Measurements from ENCODE around the gene GDF3. TPM values are rescaled to one million over a fixed set of nuclear protein-coding genes. Genes with fewer than 3 reads are reported as not detected.
"Not testable (repeated sequence)": the region's sequence is repeated elsewhere in the genome, so short reads cannot be mapped to it uniquely, and the experiment has no call there.

Gene GDF3
- polyA plus RNA-seq, 3 donors, result not detected

DNA sequence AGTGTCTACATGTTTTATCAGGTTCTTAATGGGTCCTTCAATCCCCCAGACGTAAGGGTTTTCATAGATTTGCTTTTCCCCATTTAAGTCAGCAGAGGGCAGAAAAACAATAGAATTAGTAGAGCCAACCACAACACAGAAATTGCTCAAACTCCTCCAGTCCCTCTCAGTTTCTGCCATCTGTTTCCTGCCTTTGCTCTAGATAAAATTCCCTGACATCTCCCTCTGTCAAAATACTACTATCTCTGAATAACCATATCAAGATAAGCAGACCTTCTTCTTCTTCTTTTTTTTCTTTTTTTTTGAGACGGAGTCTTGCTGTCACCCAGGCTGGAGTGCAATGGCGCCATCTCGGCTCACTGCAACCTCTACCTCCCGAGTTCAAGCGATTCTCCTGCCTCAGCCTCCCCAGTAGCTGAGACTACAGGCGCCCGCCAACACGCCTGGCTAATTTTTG lies 18.1 kb downstream of the GDF3 start:
- not testable (repeated sequence) for H3K36me3 Mint-ChIP-seq; H3K9me3 Mint-ChIP-seq; H3K36me3 ChIP-seq (replicated peaks in 1 of 2; ENCODE audit: control insufficient read depth in 1 of 2, insufficient read depth in 2 of 2, low read length in 2 of 2); H3K79me2 ChIP-seq (ENCODE audit: insufficient read depth, low read length); H3K9me3 ChIP-seq (replicated peaks in 1 of 2; ENCODE audit: control insufficient read depth in 1 of 2, insufficient read depth in 1 of 2, low read length in 2 of 2); H4K20me1 ChIP-seq (ENCODE audit: insufficient read depth, low read length); H3K27me3 Mint-ChIP-seq (ENCODE audit: low read depth in 3 of 3); H3K27ac ChIP-seq (ENCODE audit: low read depth in 1 of 2, low read length in 2 of 2); H3K27me3 ChIP-seq (ENCODE audit: control insufficient read depth in 2 of 2, insufficient read depth in 2 of 2, low read length in 2 of 2)
- Mint-ChIP-seq H3K4me1 (peaks cover 33% of the 10 kb centered on the region), H3K4me3 (peak overlapping the region; percentile 67 to 88), H3K27ac (peak overlapping the region in 3 of 7 donors; percentile 17 to 81 (median 49))
- H3K4me1 ChIP-seq (ENCODE audit: control insufficient read depth in 1 of 2, insufficient read depth in 2 of 2, low read length in 2 of 2), result peaks cover 15 to 31% of the 10 kb centered on the region in 2 donors
- peak overlapping the region; percentile 60 for H3K4me2 ChIP-seq (replicated peaks; ENCODE audit: extremely low read depth, low read length, poor library complexity, severe bottlenecking)
- TF ChIP-seq, protein P1, sequence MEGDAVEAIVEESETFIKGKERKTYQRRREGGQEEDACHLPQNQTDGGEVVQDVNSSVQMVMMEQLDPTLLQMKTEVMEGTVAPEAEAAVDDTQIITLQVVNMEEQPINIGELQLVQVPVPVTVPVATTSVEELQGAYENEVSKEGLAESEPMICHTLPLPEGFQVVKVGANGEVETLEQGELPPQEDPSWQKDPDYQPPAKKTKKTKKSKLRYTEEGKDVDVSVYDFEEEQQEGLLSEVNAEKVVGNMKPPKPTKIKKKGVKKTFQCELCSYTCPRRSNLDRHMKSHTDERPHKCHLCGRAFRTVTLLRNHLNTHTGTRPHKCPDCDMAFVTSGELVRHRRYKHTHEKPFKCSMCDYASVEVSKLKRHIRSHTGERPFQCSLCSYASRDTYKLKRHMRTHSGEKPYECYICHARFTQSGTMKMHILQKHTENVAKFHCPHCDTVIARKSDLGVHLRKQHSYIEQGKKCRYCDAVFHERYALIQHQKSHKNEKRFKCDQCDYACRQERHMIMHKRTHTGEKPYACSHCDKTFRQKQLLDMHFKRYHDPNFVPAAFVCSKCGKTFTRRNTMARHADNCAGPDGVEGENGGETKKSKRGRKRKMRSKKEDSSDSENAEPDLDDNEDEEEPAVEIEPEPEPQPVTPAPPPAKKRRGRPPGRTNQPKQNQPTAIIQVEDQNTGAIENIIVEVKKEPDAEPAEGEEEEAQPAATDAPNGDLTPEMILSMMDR (IDR thresholded peaks at IDR 0.05), result peak; percentile 44
- peak overlapping the region; percentile 66 for H2AFZ ChIP-seq (ENCODE audit: insufficient read depth, low read depth, low read length, poor library complexity, severe bottlenecking)
- intact Hi-C loops (cut with micrococcal nuclease), result loop anchor here in 1 of 2 donors (10.0 kb wide), 1 partner anchor 127 kb away; no protein-coding TSS in a partner anchor
- peak overlapping the region in 1 of 3 experiments; percentile 54 for H3K4me3 ChIP-seq (replicated peaks in 1 of 3; ENCODE audit: low read depth in 2 of 3, low read length in 3 of 3)
- peak overlapping the region; percentile 23 for H3K9ac ChIP-seq (ENCODE audit: insufficient read depth, low read length, poor library complexity, severe bottlenecking)
- DNase-seq, result peak in 2 of 3 donors; percentile 9 to 37
- no CpG with 5 or more reads among the region's 9 CpGs for WGBS (ENCODE audit: insufficient coverage)

DNA sequence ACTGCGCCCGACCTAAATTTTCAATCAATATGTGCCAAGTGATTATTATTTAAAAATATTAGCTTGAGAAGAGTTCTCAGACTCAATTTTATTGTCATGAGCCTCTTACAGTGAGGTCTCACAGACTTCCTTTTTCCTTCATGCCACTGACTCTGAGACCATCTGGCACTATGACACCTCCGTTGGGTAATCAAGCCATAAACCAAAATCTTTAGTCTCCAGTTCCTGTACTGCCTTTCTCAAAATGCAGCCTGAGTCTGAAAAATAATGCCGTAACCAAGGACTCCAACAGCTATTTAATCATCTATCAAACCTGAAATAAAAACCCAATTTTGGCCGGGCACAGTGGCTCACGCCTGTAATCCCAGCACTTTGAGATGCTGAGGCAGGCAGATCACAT lies 20.1 kb downstream of the GDF3 start:
- Histone ChIP-seq H3K27ac (ENCODE audit: low read depth in 1 of 2, low read length in 2 of 2) (peak overlapping the region in 1 of 2 donors; percentile 37), H3K4me1 (ENCODE audit: control insufficient read depth in 1 of 2, insufficient read depth in 2 of 2, low read length in 2 of 2) (peaks cover 15 to 31% of the 10 kb centered on the region in 2 donors)
- intact Hi-C loops (cut with micrococcal nuclease), result loop anchor here in 1 of 2 donors (10.0 kb wide), 1 partner anchor 129 kb away; no protein-coding TSS in a partner anchor
- H3K9me3 ChIP-seq (replicated peaks in 1 of 2; ENCODE audit: control insufficient read depth in 1 of 2, insufficient read depth in 1 of 2, low read length in 2 of 2); H4K20me1 ChIP-seq (ENCODE audit: insufficient read depth, low read length); H3K36me3 Mint-ChIP-seq; H2AFZ ChIP-seq (ENCODE audit: insufficient read depth, low read depth, low read length, poor library complexity, severe bottlenecking); H3K4me2 ChIP-seq (replicated peaks; ENCODE audit: extremely low read depth, low read length, poor library complexity, severe bottlenecking); H3K79me2 ChIP-seq (ENCODE audit: insufficient read depth, low read length); H3K36me3 ChIP-seq (replicated peaks in 1 of 2; ENCODE audit: control insufficient read depth in 1 of 2, insufficient read depth in 2 of 2, low read length in 2 of 2); H3K27me3 ChIP-seq (ENCODE audit: control insufficient read depth in 2 of 2, insufficient read depth in 2 of 2, low read length in 2 of 2); H3K9ac ChIP-seq (ENCODE audit: insufficient read depth, low read length, poor library complexity, severe bottlenecking); H3K4me3 ChIP-seq (replicated peaks in 1 of 3; ENCODE audit: low read depth in 2 of 3, low read length in 3 of 3); H3K27me3 Mint-ChIP-seq (ENCODE audit: low read depth in 3 of 3); H3K9me3 Mint-ChIP-seq: not testable (repeated sequence)
- DNase-seq, result peak; percentile 25 to 47 (median 46)
- peaks cover 33% of the 10 kb centered on the region for H3K4me1 Mint-ChIP-seq
- WGBS (ENCODE audit: insufficient coverage), result 0% methylated on average over 1 of the region's 6 CpGs
- peak overlapping the region; percentile 33 to 88 (median 81) for H3K27ac Mint-ChIP-seq
- peak overlapping the region; percentile 55 to 75 for H3K4me3 Mint-ChIP-seq

Data from CD14-positive monocyte (primary cell).